Neural cell (in vitro differentiated cells): Measurements from ENCODE around the gene EXOC2.

Source experiments
- EP300 ChIP-seq: fragments of 450-650 bp; conservative IDR thresholded peaks from 2 replicates; pipeline ENCODE4 v1.6.1; 2014; ENCODE audit warnings: antibody characterized with exemption, mild to moderate bottlenecking, moderate library complexity; ENCODE audit not compliant: poor library complexity, severe bottlenecking
- EZH2 ChIP-seq: fragments of 200-600, 300-800 bp; shearing (Covaris generic), sonication (generic); IDR thresholded peaks from 2 replicates; pipeline ENCODE4 v1.6.1; 2014; ENCODE audit warnings: antibody characterized with exemption, low read length, borderline replicate concordance, mild to moderate bottlenecking; ENCODE audit not compliant: insufficient read depth, poor library complexity, severe bottlenecking
- MXI1 ChIP-seq: fragments of 450-650 bp; conservative IDR thresholded peaks from 2 replicates; pipeline ENCODE4 v1.6.1; 2014; ENCODE audit warnings: antibody characterized with exemption, mild to moderate bottlenecking; ENCODE audit not compliant: poor library complexity, severe bottlenecking
- POLR2AphosphoS5 ChIP-seq: IDR thresholded peaks from 2 replicates; pipeline ENCODE4 v1.6.1; 2012
- SMC3 ChIP-seq: fragments of 450-650 bp; conservative IDR thresholded peaks from 2 replicates; pipeline ENCODE4 v1.6.1; 2014; ENCODE audit warnings: antibody characterized with exemption, mild to moderate bottlenecking, moderate library complexity; ENCODE audit not compliant: poor library complexity
- TAF1 ChIP-seq: IDR thresholded peaks from 2 replicates; pipeline ENCODE4 v1.6.1; 2012; ENCODE audit warnings: low read depth
- TF ChIP-seq, protein P1 (sequence below): fragments of 450-650 bp; IDR thresholded peaks from 2 replicates; pipeline ENCODE4 v1.5.1; 2014; ENCODE audit warnings: antibody characterized with exemption, mild to moderate bottlenecking, moderate library complexity; ENCODE audit not compliant: poor library complexity, severe bottlenecking
- TF ChIP-seq, protein P2 (sequence below): IDR thresholded peaks from 2 replicates; pipeline ENCODE4 v1.6.1; 2012; ENCODE audit warnings: borderline replicate concordance

DNA sequence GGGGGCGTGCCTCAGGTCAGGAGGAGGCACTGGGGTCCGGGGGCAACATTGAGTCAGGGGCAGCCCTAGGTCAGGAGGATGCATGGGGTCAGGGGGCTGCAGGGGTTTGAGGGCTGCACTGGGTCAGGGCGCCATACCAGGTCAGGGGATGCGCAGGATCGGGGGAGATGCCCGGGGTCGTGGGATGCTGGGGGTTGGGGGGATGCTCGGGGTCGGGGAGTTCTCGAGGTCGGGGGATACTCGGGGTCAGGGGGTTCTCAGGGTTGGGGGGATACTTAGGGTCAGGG, 727 bp upstream of the EXOC2 start:
- TF ChIP-seq EZH2 (no peak), TAF1 (no peak), SMC3 (no peak), POLR2AphosphoS5 (no peak), MXI1 (no peak), EP300 (no peak)
- TF ChIP-seq, protein P1, sequence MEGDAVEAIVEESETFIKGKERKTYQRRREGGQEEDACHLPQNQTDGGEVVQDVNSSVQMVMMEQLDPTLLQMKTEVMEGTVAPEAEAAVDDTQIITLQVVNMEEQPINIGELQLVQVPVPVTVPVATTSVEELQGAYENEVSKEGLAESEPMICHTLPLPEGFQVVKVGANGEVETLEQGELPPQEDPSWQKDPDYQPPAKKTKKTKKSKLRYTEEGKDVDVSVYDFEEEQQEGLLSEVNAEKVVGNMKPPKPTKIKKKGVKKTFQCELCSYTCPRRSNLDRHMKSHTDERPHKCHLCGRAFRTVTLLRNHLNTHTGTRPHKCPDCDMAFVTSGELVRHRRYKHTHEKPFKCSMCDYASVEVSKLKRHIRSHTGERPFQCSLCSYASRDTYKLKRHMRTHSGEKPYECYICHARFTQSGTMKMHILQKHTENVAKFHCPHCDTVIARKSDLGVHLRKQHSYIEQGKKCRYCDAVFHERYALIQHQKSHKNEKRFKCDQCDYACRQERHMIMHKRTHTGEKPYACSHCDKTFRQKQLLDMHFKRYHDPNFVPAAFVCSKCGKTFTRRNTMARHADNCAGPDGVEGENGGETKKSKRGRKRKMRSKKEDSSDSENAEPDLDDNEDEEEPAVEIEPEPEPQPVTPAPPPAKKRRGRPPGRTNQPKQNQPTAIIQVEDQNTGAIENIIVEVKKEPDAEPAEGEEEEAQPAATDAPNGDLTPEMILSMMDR: no peak
- TF ChIP-seq, protein P2, sequence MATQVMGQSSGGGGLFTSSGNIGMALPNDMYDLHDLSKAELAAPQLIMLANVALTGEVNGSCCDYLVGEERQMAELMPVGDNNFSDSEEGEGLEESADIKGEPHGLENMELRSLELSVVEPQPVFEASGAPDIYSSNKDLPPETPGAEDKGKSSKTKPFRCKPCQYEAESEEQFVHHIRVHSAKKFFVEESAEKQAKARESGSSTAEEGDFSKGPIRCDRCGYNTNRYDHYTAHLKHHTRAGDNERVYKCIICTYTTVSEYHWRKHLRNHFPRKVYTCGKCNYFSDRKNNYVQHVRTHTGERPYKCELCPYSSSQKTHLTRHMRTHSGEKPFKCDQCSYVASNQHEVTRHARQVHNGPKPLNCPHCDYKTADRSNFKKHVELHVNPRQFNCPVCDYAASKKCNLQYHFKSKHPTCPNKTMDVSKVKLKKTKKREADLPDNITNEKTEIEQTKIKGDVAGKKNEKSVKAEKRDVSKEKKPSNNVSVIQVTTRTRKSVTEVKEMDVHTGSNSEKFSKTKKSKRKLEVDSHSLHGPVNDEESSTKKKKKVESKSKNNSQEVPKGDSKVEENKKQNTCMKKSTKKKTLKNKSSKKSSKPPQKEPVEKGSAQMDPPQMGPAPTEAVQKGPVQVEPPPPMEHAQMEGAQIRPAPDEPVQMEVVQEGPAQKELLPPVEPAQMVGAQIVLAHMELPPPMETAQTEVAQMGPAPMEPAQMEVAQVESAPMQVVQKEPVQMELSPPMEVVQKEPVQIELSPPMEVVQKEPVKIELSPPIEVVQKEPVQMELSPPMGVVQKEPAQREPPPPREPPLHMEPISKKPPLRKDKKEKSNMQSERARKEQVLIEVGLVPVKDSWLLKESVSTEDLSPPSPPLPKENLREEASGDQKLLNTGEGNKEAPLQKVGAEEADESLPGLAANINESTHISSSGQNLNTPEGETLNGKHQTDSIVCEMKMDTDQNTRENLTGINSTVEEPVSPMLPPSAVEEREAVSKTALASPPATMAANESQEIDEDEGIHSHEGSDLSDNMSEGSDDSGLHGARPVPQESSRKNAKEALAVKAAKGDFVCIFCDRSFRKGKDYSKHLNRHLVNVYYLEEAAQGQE: no peak
